GM19438 (cell line): Measurements from ENCODE around the gene NEXN.
"Not testable (repeated sequence)": the region's sequence is repeated elsewhere in the genome, so short reads cannot be mapped to it uniquely, and the experiment has no call there.

Experiments
- ATAC-seq: cut with Tn5 transposase; IDR thresholded peaks from one replicate; pipeline ENCODE4 v1.9.1; 2021; ENCODE audit warnings: low read depth; ENCODE audit not compliant: unreplicated experiment

The NEXN gene

DNA sequence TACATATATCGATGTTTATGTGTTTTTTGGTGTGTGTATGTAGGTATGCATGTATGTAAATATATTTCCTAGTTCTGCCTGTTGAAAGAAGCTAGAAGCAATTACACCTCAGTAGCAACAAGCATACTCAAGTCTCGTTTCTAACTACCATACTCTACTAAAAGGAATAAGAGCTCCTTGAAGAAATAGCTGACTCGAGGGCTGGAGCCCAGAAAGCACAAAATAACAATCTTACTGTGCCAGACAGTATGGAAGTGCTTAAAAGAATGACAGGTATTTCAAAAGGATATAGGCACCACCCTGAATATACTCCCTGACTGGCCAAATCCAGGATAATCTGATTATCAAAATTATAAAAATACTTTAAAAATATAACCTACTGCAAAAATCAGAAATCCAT lies 67.3 kb downstream of the NEXN start:
- no peak for ATAC-seq

DNA sequence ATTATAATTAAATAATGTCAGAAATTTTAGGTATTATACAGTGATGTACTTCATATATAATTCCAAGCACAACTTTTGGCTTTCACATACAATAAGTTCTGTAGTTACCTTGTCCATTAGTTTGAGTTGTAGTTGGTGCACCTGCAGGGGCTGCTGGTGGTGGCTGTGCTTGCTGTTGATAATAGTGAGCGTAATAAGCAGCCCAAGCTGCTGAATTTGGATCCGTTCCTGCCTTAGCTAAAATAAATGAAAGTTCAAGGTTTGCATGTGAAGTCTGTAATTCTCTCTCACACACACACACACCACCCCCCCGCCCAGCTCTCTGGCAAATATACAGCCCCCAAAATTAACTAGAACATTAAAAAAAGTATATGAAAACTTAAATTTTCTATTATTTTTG lies 68.0 kb downstream of the NEXN start:
- ATAC-seq: no peak

DNA sequence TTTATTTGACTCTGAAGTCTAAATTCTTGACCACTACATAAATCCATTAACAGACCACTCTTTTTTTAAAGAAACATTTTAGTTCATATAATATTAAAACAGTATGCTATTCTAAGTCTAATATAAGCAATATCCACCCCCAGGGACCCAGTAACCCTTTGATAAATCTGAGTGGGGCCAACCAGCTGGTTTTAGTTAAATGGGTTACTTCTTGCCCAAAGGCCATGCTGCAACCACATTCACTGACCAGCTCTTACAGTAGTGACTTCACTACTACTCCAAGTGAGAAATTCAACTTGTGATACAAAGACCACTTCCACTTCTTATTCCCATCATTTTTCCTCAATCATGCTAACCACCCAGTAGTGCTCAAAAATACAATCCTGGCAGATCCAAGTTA lies 70.0 kb downstream of the NEXN start:
- ATAC-seq: no peak

DNA sequence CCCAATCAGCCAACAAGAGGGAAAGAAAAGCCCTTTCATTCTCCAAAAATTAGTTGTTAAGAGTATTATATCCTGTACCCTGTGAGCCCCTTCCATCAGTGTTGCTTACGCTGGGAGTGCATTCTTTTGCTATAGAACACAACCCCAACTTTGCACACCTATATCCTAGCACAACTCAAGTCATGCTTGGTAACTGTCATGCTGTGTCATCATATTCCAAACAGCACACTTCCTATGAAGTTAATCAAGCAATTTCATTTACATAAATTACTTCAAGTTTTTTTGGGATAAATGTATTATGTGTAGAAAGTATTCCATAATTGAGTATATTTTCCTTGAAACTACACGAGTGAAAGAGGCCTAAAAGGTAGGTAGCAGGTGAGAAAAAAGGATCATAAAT lies 70.4 kb downstream of the NEXN start:
- ATAC-seq: no peak

- ATAC-seq: no peak
These were observed 73.0 kb downstream of the NEXN start for GRCh38 chr1:77961392-77961791.

- no peak for ATAC-seq
These were observed 77.9 kb downstream of the NEXN start for GRCh38 chr1:77966291-77966690.

GRCh38 chr1:77970192-77970591 lies 81.8 kb downstream of the NEXN start:
- ATAC-seq: no peak

DNA sequence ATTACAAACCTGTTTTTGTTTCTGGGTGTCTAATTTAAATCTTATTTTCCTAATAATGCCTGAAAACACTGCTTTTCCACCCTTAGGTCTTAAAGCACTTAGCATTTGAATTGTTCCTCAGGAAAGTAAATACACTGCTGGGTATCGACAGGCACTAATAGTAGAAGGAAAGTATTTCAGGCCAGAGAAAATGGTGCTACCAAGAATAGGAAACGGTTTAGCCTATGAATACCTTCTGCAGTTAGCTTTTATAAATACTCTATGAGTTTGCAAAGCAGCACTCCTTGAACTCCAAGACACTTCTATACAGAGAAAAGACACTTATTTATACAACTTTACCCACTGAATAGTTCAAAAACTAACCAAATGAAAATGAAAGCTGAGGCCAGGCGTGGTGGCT lies 83.7 kb downstream of the NEXN start:
- ATAC-seq: no peak

DNA sequence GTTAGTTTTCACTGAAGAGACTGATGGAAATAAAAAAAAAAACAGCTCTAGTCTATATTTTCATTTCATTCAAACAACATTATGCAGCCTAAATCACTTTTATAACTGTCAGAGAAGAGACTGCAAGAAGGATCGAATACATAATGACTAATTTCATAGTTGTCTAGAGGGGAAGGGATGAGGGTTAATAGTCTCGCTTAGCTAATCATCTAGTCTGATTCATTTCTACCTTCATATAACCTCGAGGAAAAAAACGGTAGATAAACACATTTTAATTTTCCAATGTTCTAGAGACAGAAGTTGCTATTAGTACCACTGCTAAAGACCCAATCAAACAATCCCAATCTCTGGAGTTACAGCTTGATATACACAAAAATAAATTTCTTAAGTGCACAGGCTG lies 87.0 kb downstream of the NEXN start:
- no peak for ATAC-seq

DNA sequence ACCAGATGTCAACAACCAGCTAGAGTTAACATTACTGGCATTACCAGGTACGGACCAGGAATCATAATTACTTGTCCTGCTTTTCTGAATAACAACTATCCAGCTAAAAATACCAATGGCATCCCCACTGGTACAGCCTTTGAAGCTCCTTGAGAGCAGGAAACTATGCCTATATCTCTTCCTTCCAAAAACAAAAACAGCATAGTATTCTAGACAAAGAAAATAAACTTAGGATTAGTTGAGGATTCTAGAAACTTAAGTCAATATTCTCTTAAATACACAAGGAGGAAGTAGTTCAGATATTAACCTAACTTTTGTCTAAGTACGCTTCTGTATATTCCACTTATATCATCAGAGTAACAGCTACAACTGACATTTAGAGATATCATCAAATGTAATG lies 87.5 kb downstream of the NEXN start:
- ATAC-seq: no peak

GRCh38 chr1:77976433-77977076 lies 88.1 kb downstream of the NEXN start:
- ATAC-seq: no peak

- no peak for ATAC-seq
These were observed 89.5 kb downstream of the NEXN start for GRCh38 chr1:77977989-77978292.

DNA sequence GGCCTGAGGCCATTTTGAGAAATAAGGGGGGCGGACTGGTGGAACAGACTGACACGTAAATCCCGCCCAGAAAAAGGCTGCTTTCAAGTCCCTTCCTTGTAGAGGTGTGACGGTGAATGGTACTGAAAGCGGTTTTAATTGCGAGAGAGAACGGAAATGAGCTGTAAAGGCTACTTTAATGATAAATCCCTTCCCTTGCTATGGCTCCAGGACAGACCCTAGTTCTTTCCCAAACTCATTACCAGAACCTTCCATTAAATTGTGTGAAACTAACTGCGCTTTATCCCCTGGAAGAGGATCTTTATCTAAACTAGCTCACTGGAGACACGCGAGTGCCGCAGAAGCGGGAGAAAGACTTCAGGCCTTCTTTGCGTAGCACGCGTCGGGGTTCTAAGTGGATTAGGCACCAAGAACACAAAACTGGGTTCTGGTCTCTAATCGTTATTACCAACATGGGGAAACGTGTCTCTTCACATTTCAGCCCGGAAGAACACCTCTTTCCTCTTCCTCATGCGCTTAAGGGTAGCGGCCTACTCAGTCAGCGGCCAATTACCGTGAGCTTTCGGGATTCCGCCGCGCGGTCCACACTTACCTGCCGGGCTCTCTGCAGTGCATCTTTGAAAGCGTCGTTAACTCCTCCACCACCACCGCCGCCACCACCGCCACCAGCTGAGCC lies 90.0 kb downstream of the NEXN start:
- ATAC-seq: peak; percentile 65

DNA sequence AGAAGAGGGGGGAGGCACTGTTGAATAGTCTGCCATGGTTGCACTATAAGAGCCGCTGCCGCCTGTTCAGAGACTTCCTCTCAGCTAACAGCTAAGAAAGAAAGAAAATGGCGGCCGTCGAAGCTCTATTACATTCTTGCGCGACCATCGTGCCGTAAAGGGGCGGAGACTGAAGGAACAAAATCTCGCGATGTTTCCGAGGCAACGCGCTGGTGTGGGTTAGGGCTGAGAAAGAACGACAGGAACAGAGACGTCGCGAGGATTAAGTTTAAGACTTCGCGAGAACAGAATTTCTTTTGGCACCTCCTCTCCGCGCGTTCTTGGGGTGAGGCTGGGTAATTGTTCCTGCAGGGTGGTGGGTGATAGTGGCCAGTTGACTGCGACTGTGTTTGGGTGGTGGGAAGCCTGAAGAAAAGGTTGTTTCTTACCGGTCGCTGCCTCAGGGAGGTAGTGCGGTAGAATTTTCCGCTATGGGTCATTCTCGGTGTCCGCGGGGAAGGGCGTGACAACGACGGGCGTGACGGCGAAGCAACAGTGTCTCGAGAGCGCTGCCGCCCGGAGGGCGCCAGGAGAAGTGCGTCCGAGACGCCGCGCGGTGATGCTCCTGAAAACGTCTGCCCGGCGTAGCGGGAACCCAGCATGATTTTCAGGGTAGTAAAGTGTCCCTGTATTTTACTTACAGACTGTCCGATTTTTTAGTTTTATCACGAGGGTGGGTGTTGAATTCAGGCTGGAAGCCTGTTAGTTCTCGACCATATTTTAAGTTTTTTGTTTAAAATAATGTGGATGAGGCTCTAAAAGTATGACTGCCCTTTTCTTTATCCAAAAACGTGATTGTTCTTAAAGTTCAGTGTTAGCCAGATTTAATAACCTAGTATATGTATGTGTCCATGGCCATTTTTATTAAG lies 90.8 kb downstream of the NEXN start, which contains the start of gene FUBP1:
TSS of gene FUBP1 (minus strand) at position 104 of the 908 bp plus-strand sequence. CDS start at position 36, 68 bp downstream.
- peak; percentile 73 for ATAC-seq

- ATAC-seq: not testable (repeated sequence)
These were observed 95.0 kb downstream of the NEXN start for GRCh38 chr1:77983352-77983996.

DNA sequence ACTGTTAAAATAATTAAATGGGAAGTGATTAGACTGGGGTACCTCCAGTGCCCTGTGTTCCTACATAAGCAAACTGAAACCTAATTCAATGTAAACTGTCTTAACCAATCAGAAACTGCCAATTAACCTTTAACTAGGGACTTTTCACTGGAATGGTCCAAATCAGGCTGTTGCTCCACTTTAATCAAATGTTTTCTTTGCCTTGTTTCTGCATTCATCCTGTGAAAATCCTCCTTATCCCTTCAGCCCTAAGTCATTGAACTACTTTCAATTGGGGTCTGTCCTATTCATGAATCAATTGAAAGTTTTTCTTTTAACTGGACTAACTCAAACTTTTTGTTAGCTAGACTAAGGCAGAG lies 95.6 kb downstream of the NEXN start:
- ATAC-seq: no peak

GRCh38 chr1:77984629-77985028 lies 96.2 kb downstream of the NEXN start:
- no peak for ATAC-seq

DNA sequence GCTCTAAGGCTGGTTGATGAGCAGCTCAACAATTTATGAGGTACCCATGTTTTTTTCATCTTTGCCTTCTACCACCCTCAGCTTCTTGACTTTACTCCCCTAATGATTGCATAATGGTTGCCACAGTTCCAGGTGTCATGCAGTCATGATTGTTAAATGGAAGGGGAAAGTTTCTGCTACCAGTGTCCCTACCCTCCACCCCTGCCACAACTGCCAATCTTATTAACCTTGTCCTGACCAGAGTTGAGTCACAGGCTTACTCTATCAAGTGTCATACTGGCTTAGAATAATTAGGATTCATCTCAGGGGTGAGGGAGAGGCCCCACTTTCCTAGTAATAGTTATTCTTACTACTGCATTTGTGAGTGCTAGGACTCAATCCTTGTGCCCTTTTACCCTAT lies 98.4 kb downstream of the NEXN start:
- no peak for ATAC-seq

- ATAC-seq: no peak
These were observed 99.5 kb downstream of the NEXN start for GRCh38 chr1:77987919-77988318.

GRCh38 chr1:77989744-77990143 lies 101.3 kb downstream of the NEXN start:
- no peak for ATAC-seq

GRCh38 chr1:77990629-77991204 lies 102.3 kb downstream of the NEXN start:
- no peak for ATAC-seq
